HepG2 (cell line): Measurements from ENCODE around the gene MED13L. TPM values are rescaled to one million over a fixed set of nuclear protein-coding genes. Genes with fewer than 3 reads are reported as not detected.

Experiments
- ATAC-seq: fragments of 200-7000 bp; cut with Tn5 transposase; 3 replicates; pipeline ENCODE4 v1.9.1; 2020; ENCODE audit warnings: mild to moderate bottlenecking, moderate library complexity
- BruUV-seq: library from RNA; stranded (reverse); fragments of 400-500 nt; replicated peaks from 2 replicates; lab custom pipeline; 2021; lab: Mats Ljungman, UMichigan
- CTCF ChIA-PET: fragments of 300-600 bp; formaldehyde crosslinking; extraction: SDS; loops from one replicate; lab custom pipeline; 2021; ENCODE audit warnings: low total read pairs, inconsistent platforms, low intra/inter-chr PET ratio; lab: Yijun Ruan, JAX
- POLR2A ChIA-PET: fragments of 350-600 bp; sonication (Branson Sonifier 250); formaldehyde crosslinking; loops from one replicate; lab custom pipeline; 2020; ENCODE audit warnings: antibody characterized with exemption, inconsistent platforms; lab: Yijun Ruan, JAX
- DNase-seq: peaks from one replicate; pipeline ENCODE4 v3.0.0-alpha.2; 2015; ENCODE audit warnings: low spot score
- FAIRE-seq: peaks from 3 replicates; lab custom pipeline; 2011; peaks lifted over from hg19 to GRCh38; lab: Jason Lieb, UNC
- H2AFZ ChIP-seq: one replicate; pipeline ENCODE4 v1.6.1; 2011; ENCODE audit warnings: low read length, inconsistent platforms
- H3K27ac ChIP-seq: fragments of 300-600 bp; 3 replicates; pipeline ENCODE4 v1.8.0; 2011; ENCODE audit warnings: mixed run types, mild to moderate bottlenecking, mixed read lengths, low read length, inconsistent platforms; ENCODE audit not compliant: insufficient read depth; ENCODE audit errors: extremely low read length
- H3K27me3 ChIP-seq, 2 experiments: fragments of 200-600 bp in 1 of 2; 2 replicates in 1 of 2; 3 replicates in 1 of 2; pipeline versions ENCODE4 v1.6.0 to v1.8.0; 2011; ENCODE audit warnings: low read length in 2 of 2, mild to moderate bottlenecking in 2 of 2, moderate library complexity in 2 of 2, inconsistent platforms in 1 of 2; ENCODE audit not compliant: insufficient read depth in 2 of 2, control insufficient read depth in 1 of 2
- H3K36me3 ChIP-seq, 2 experiments: fragments of 200-600 bp in 1 of 2; replicated peaks in 1 of 2; 2 replicates in 1 of 2; 3 replicates in 1 of 2; pipeline versions ENCODE4 v1.5.1 to v1.8.0; 2011; ENCODE audit warnings: low read length in 2 of 2, inconsistent platforms in 1 of 2; ENCODE audit not compliant: insufficient read depth in 2 of 2, control insufficient read depth in 1 of 2
- H3K4me1 ChIP-seq: 2 replicates; pipeline ENCODE4 v1.5.1; 2012; ENCODE audit warnings: low read length, inconsistent platforms; ENCODE audit not compliant: insufficient read depth
- H3K4me2 ChIP-seq: 2 replicates; pipeline ENCODE4 v1.6.0; 2011; ENCODE audit warnings: low read depth, low read length, inconsistent platforms
- H3K4me3 ChIP-seq, 3 experiments: fragments of 200-600 bp in 1 of 3; sonication (generic), shearing (Covaris generic) in 1 of 3; replicated peaks in 1 of 3; 2 replicates each; pipeline ENCODE4 v1.5.1; 2011 to 2016; ENCODE audit warnings: low read length in 3 of 3, inconsistent platforms in 2 of 3, low read depth in 2 of 3, mild to moderate bottlenecking in 2 of 3, control low read depth in 1 of 3, mixed read lengths in 1 of 3; ENCODE audit not compliant: insufficient read depth in 1 of 3
- H3K79me2 ChIP-seq: one replicate; pipeline ENCODE4 v1.6.1; 2011; ENCODE audit warnings: low read length, inconsistent platforms; ENCODE audit not compliant: insufficient read depth
- H3K9ac ChIP-seq: 2 replicates; pipeline ENCODE4 v1.6.0; 2011; ENCODE audit warnings: mild to moderate bottlenecking, low read depth, low read length, inconsistent platforms; ENCODE audit not compliant: insufficient read depth
- H3K9me3 ChIP-seq: 2 replicates; pipeline ENCODE4 v1.5.1; 2012; ENCODE audit warnings: mild to moderate bottlenecking, low read length
- H4K20me1 ChIP-seq: 2 replicates; pipeline ENCODE4 v1.6.0; 2011; ENCODE audit warnings: inconsistent platforms, mild to moderate bottlenecking, low read length, moderate library complexity; ENCODE audit not compliant: insufficient read depth
- BRD4 ChIP-seq: sonication (generic); formaldehyde crosslinking; IDR thresholded peaks from 2 replicates; pipeline ENCODE4 v1.4.0; 2020; ENCODE audit warnings: missing genetic modification reagents
- FOXP4 ChIP-seq: sonication (generic); formaldehyde crosslinking; IDR thresholded peaks from 2 replicates; pipeline ENCODE4 v1.4.0; 2020; ENCODE audit warnings: missing genetic modification reagents
- MAFF ChIP-seq: IDR thresholded peaks from 2 replicates; pipeline ENCODE4 v1.6.1; 2011; ENCODE audit warnings: low read depth, low read length, improper control_type of control experiment
- MAFK ChIP-seq, 2 experiments: IDR thresholded peaks in 1 of 2; conservative IDR thresholded peaks in 1 of 2; 2 replicates each; pipeline ENCODE4 v1.6.1; 2011; ENCODE audit warnings: improper control_type of control experiment in 2 of 2, low read length in 2 of 2
- RAD21 ChIP-seq: fragments of 450-650 bp; formaldehyde crosslinking; IDR thresholded peaks from 2 replicates; pipeline ENCODE4 v1.5.0; 2020; ENCODE audit warnings: mild to moderate bottlenecking
- SRSF9 ChIP-seq: fragments of 200-400 bp; formaldehyde crosslinking; IDR thresholded peaks from 2 replicates; pipeline ENCODE4 v1.6.1; 2018; ENCODE audit warnings: borderline replicate concordance, mild to moderate bottlenecking, low read depth, low read length; ENCODE audit not compliant: insufficient read depth, poor library complexity, severe bottlenecking
- TAF15 ChIP-seq: fragments of 200-400 bp; formaldehyde crosslinking; IDR thresholded peaks from one replicate; pipeline ENCODE4 v1.6.1; 2018; ENCODE audit warnings: mild to moderate bottlenecking, low read depth, low read length; ENCODE audit not compliant: poor library complexity, severe bottlenecking
- USF2 ChIP-seq, 2 experiments: sonication (generic) in 1 of 2; formaldehyde crosslinking in 1 of 2; IDR thresholded peaks; 2 replicates each; pipeline versions ENCODE4 v1.5.1 to v1.6.1; 2011 to 2020; ENCODE audit warnings: borderline replicate concordance in 1 of 2, low read depth in 1 of 2, low read length in 1 of 2, mild to moderate bottlenecking in 1 of 2, missing genetic modification reagents in 1 of 2, moderate library complexity in 1 of 2
- ZNF235 ChIP-seq: sonication (generic); formaldehyde crosslinking; IDR thresholded peaks from 2 replicates; pipeline ENCODE4 v1.8.1; 2023; ENCODE audit warnings: mild to moderate bottlenecking, missing genetic modification reagents, borderline replicate concordance
- ZNF414 ChIP-seq: sonication (generic); formaldehyde crosslinking; IDR thresholded peaks from 2 replicates; pipeline ENCODE4 v1.5.0; 2020; ENCODE audit warnings: missing genetic modification reagents
- ZNF569 ChIP-seq: sonication (generic); formaldehyde crosslinking; IDR thresholded peaks from 2 replicates; pipeline ENCODE4 v1.5.0; 2020; ENCODE audit warnings: mild to moderate bottlenecking, missing genetic modification reagents, moderate library complexity, borderline replicate concordance
- ZNF839 ChIP-seq: sonication (generic); formaldehyde crosslinking; IDR thresholded peaks from 2 replicates; pipeline ENCODE4 v1.4.0; 2020; ENCODE audit warnings: missing genetic modification reagents, mild to moderate bottlenecking, borderline replicate concordance
- WGBS: methylation state at CpG from one replicate; pipeline ENCODE4 v1.1.6; 2017; ENCODE audit warnings: low lambda C conversion rate; 5-methylcytosine and 5-hydroxymethylcytosine counted together
- in situ Hi-C: cut with HindIII; loops from 2 replicates; pipeline ENCODE4 v1.10.0; 2017; ENCODE audit warnings: low pct_unique_long_range_greater_than_20kb; ENCODE audit not compliant: extremely low pct_ligation_motif_present
- intact Hi-C: fragments of 100-400 bp; cut with micrococcal nuclease; formaldehyde crosslinking; loops from one replicate; pipeline ENCODE4 v1.10.0; 2022; ENCODE audit not compliant: unreplicated experiment
- polyA plus RNA-seq, 8 experiments: library from polyadenylated mRNA; depleted of rRNA in 3 of 8; stranded (reverse) in 7 of 8; unstranded in 1 of 8; fragments of >200 nt; fragmentation: Illumina TruSeq in 4 of 8; extraction: Trizol in 4 of 8; gene quantifications; 2 replicates each; pipeline versions ENCODE4 v1.2.1 to v1.2.3, GENCODE V29; 2011 to 2016; ENCODE audit warnings: low read depth in 4 of 8, missing spikeins in 1 of 8, mixed read lengths in 1 of 8; ENCODE audit not compliant: insufficient read depth in 1 of 8
- total RNA-seq, 5 experiments: library from RNA; depleted of rRNA; stranded (reverse); fragments of >200 nt; fragmentation: Illumina TruSeq; extraction: Trizol; gene quantifications; 2 replicates each; pipeline ENCODE4 v1.2.3, GENCODE V29; 2016; ENCODE audit warnings: low read depth in 1 of 5
- TF ChIP-seq, protein P1 (sequence below): sonication (generic); IDR thresholded peaks from 2 replicates; pipeline ENCODE4 v1.6.1; 2016; ENCODE audit warnings: low read depth, borderline replicate concordance

The MED13L gene
- total and polyA plus RNA-seq, 2 of the 13 experiments (the other 11 are each of a cell fraction or from before 2014, with no cell fraction given): 24.8 to 38.9 TPM

DNA sequence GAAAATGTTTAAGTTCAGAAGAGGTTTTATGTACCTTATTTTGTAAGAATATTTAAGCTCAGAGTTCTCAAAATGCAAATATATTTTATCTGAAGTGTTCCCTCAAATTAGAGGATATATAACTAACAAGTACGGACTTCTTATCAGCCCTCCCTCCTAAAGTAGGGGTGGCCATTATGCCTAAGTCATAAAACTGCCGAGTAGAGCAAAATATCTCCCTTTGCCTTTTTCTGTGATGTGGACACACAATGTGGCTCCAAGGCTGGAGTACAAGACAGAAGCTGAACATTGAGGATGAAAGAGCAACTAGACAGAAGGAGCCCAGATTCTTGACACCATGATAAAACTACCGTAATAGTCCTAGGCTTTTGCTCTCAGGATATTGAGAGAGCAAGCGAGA, 120.9 kb downstream of the MED13L start:
- POLR2A ChIA-PET: no interaction called here
- TF ChIP-seq USF2 (IDR thresholded peaks at IDR 0.05; ENCODE audit: low read depth, low read length) (no peak), USF2 (CRISPR knock-in tag; IDR thresholded peaks at IDR 0.05; ENCODE audit: borderline replicate concordance) (no peak), ZNF839 (no peak), RAD21 (no peak), MAFK (conservative IDR thresholded peaks at IDR 0.05 in 1 of 2, IDR thresholded peaks at IDR 0.05 in 1 of 2; ENCODE audit: low read length in 2 of 2) (peak; percentile 48 to 66), SRSF9 (no peak), ZNF235 (CRISPR knock-in tag) (no peak), ZNF414 (no peak), ZNF569 (CRISPR knock-in tag) (no peak), FOXP4 (CRISPR knock-in tag) (no peak), BRD4 (no peak), TAF15 (no peak), MAFF (peak; percentile 53)
- TF ChIP-seq, protein P1, sequence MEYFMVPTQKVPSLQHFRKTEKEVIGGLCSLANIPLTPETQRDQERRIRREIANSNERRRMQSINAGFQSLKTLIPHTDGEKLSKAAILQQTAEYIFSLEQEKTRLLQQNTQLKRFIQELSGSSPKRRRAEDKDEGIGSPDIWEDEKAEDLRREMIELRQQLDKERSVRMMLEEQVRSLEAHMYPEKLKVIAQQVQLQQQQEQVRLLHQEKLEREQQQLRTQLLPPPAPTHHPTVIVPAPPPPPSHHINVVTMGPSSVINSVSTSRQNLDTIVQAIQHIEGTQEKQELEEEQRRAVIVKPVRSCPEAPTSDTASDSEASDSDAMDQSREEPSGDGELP: no peak
- CTCF ChIA-PET: no interaction called here

More for the DNA sequence above, 120.9 kb downstream of the MED13L start:
- no peak overlapping the region for H3K4me3 ChIP-seq
- no peaks in the 10 kb centered on the region for H3K27me3 ChIP-seq
- no peak for DNase-seq
- FAIRE-seq: no peak
- no peak overlapping the region for H3K27ac ChIP-seq
- peaks cover 6% of the 10 kb centered on the region; the same call in 1 of the 2 replicates for H4K20me1 ChIP-seq
- in situ Hi-C loops: no loop called here
- 92% methylated on average over 4 of the region's 4 CpGs for WGBS
- no peak overlapping the region for H3K9ac ChIP-seq
- H3K4me1 ChIP-seq: peaks cover 73% of the 10 kb centered on the region
- H3K4me2 ChIP-seq: no peak overlapping the region
- intact Hi-C loops: no loop called here
- no peak for ATAC-seq
- no peak overlapping the region for H2AFZ ChIP-seq
- peaks cover 32% of the 10 kb centered on the region for H3K79me2 ChIP-seq
- no peaks in the 10 kb centered on the region for H3K9me3 ChIP-seq
- H3K36me3 ChIP-seq: no peaks in the 10 kb centered on the region
- BruUV-seq: no TSS peak
